GM23338 (cell line): ENCODE results near the gene ATF7IP. TPM values are rescaled to one million over a fixed set of nuclear protein-coding genes. Genes with fewer than 3 reads are reported as not detected.

Experiments
- ATAC-seq: fragments of 200-7000 bp; cut with Tn5 transposase; 3 replicates; pipeline ENCODE4 v1.9.1; 2020
- DNase-seq: peaks from one replicate; pipeline ENCODE4 v3.0.0-alpha.2; 2015; ENCODE audit warnings: low spot score
- H2AFZ ChIP-seq: fragments of 200-600 bp; sonication (generic); 2 replicates; pipeline ENCODE4 v1.8.0; 2016; ENCODE audit warnings: antibody characterized with exemption, mild to moderate bottlenecking, moderate library complexity
- H3F3A ChIP-seq: fragments of 200-600 bp; sonication (generic); replicated peaks from 2 replicates; pipeline ENCODE4 v1.8.0; 2017; ENCODE audit warnings: antibody characterized with exemption, mixed run types, low read depth
- H3K27ac ChIP-seq: fragments of 200-600 bp; sonication (generic); 2 replicates; pipeline ENCODE4 v1.6.1; 2016; ENCODE audit warnings: low read depth
- H3K27me3 ChIP-seq: fragments of 200-600 bp; sonication (generic); 2 replicates; pipeline ENCODE4 v1.8.0; 2016; ENCODE audit warnings: mild to moderate bottlenecking, mixed run types, moderate library complexity; ENCODE audit not compliant: insufficient read depth
- H3K36me3 ChIP-seq: fragments of 200-600 bp; sonication (generic); 2 replicates; pipeline ENCODE4 v1.8.0; 2016; ENCODE audit warnings: mild to moderate bottlenecking; ENCODE audit not compliant: insufficient read depth
- H3K4me1 ChIP-seq: fragments of 200-600 bp; sonication (generic); 2 replicates; pipeline ENCODE4 v1.8.0; 2016; ENCODE audit warnings: mild to moderate bottlenecking, moderate library complexity; ENCODE audit not compliant: insufficient read depth
- H3K4me2 ChIP-seq: fragments of 200-600 bp; sonication (generic); 2 replicates; pipeline ENCODE4 v1.7.1; 2017; ENCODE audit warnings: mixed run types
- H3K4me3 ChIP-seq: fragments of 200-600 bp; sonication (generic); 2 replicates; pipeline ENCODE4 v1.6.1; 2016; ENCODE audit warnings: mixed run types
- H3K79me2 ChIP-seq: fragments of 200-600 bp; sonication (generic); replicated peaks from 2 replicates; pipeline ENCODE4 v1.8.0; 2017; ENCODE audit warnings: mild to moderate bottlenecking; ENCODE audit not compliant: insufficient read depth
- H3K9me2 ChIP-seq: fragments of 200-600 bp; sonication (generic); 2 replicates; pipeline ENCODE4 v1.8.0; 2017; ENCODE audit not compliant: insufficient read depth
- H4K20me1 ChIP-seq: fragments of 200-600 bp; sonication (generic); replicated peaks from 2 replicates; pipeline ENCODE4 v1.8.0; 2017; ENCODE audit warnings: mild to moderate bottlenecking; ENCODE audit not compliant: insufficient read depth
- H3K27ac Mint-ChIP-seq: 2 replicates; pipeline ENCODE4 v1.8.0; 2020; ENCODE audit warnings: inconsistent platforms, mild to moderate bottlenecking, moderate library complexity, mixed read lengths
- H3K27me3 Mint-ChIP-seq: 3 replicates; pipeline ENCODE4 v1.8.0; 2022; ENCODE audit warnings: low read depth, mild to moderate bottlenecking, moderate library complexity, mixed read lengths, inconsistent platforms; ENCODE audit not compliant: insufficient read depth, poor library complexity
- H3K36me3 Mint-ChIP-seq: 3 replicates; pipeline ENCODE4 v1.8.0; 2021; ENCODE audit warnings: low read depth, mild to moderate bottlenecking, inconsistent platforms, moderate library complexity, mixed read lengths
- H3K4me1 Mint-ChIP-seq: 3 replicates; pipeline ENCODE4 v1.8.0; 2020; ENCODE audit warnings: mild to moderate bottlenecking, inconsistent platforms, mixed read lengths
- H3K4me3 Mint-ChIP-seq: 3 replicates; pipeline ENCODE4 v1.8.0; 2021; ENCODE audit warnings: moderate library complexity, mild to moderate bottlenecking, inconsistent platforms, mixed read lengths
- H3K9me3 Mint-ChIP-seq: 3 replicates; pipeline ENCODE4 v1.8.0; 2020; ENCODE audit warnings: moderate library complexity, mild to moderate bottlenecking, inconsistent platforms, mixed read lengths
- CREB1 ChIP-seq: fragments of 250-450 bp; sonication (Bioruptor Pico); IDR thresholded peaks from 2 replicates; pipeline ENCODE4 v1.5.0; 2020; ENCODE audit warnings: low read depth, mild to moderate bottlenecking, moderate library complexity
- ETS1 ChIP-seq: IDR thresholded peaks from 2 replicates; pipeline ENCODE4 v1.6.1; 2016; ENCODE audit warnings: antibody characterized with exemption
- EZH2 ChIP-seq: fragments of 200-600 bp; sonication (generic); IDR thresholded peaks from one replicate; pipeline ENCODE4 v1.8.0; 2017; ENCODE audit warnings: antibody characterized with exemption, mild to moderate bottlenecking, low read depth; ENCODE audit not compliant: unreplicated experiment
- EZH2phosphoT487 ChIP-seq: fragments of 200-600 bp; sonication (generic); IDR thresholded peaks from one replicate; pipeline ENCODE4 v1.8.1; 2018; ENCODE audit warnings: antibody characterized with exemption; ENCODE audit not compliant: unreplicated experiment
- JUNB ChIP-seq: IDR thresholded peaks from one replicate; pipeline ENCODE4 v1.6.1; 2016; ENCODE audit warnings: antibody characterized with exemption; ENCODE audit not compliant: unreplicated experiment
- NANOG ChIP-seq: IDR thresholded peaks from 2 replicates; pipeline ENCODE4 v1.6.1; 2016; ENCODE audit warnings: antibody characterized with exemption, borderline replicate concordance
- POLR2AphosphoS5 ChIP-seq: IDR thresholded peaks from 2 replicates; pipeline ENCODE4 v1.6.1; 2016; ENCODE audit warnings: antibody characterized with exemption, low read depth
- REST ChIP-seq: IDR thresholded peaks from one replicate; pipeline ENCODE4 v1.6.1; 2018; ENCODE audit warnings: antibody characterized with exemption; ENCODE audit not compliant: unreplicated experiment
- STAT1 ChIP-seq: IDR thresholded peaks from one replicate; pipeline ENCODE4 v1.6.1; 2016; ENCODE audit warnings: antibody characterized with exemption; ENCODE audit not compliant: unreplicated experiment
- ZNF114 ChIP-seq: fragments of 250-450 bp; sonication (Bioruptor Pico); IDR thresholded peaks from 2 replicates; pipeline ENCODE4 v1.5.0; 2020; ENCODE audit warnings: mild to moderate bottlenecking, moderate library complexity
- ZNF331 ChIP-seq: fragments of 250-450 bp; sonication (Bioruptor Pico); IDR thresholded peaks from 2 replicates; pipeline ENCODE4 v1.5.0; 2020; ENCODE audit warnings: low read depth, mild to moderate bottlenecking, moderate library complexity
- ZNF462 ChIP-seq: fragments of 250-450 bp; sonication (Bioruptor Pico); IDR thresholded peaks from 2 replicates; pipeline ENCODE4 v1.5.0; 2020; ENCODE audit warnings: mild to moderate bottlenecking, moderate library complexity
- polyA plus RNA-seq: library from polyadenylated mRNA; unstranded; fragments of >200 nt; fragmentation: Nextera tagmentation; extraction: Ambion mirVana; gene quantifications from 2 replicates; pipeline ENCODE4 v1.2.1, GENCODE V29; 2016
- total RNA-seq: library from RNA; depleted of rRNA; stranded (reverse); fragments of >200 nt; shearing (Covaris generic); gene quantifications from 2 replicates; pipeline ENCODE4 v1.2.3, GENCODE V29; 2014
- TF ChIP-seq, protein P1 (sequence below), 2 experiments: fragments of 200-600 bp in 1 of 2; sonication (generic) in 1 of 2; conservative IDR thresholded peaks; 2 replicates each; pipeline versions ENCODE4 v1.5.1 to v1.6.1; 2016 to 2017; ENCODE audit warnings: antibody characterized with exemption in 2 of 2, low read depth in 2 of 2, mild to moderate bottlenecking in 2 of 2, moderate library complexity in 1 of 2

Gene ATF7IP
- total and polyA plus RNA-seq, 2 experiments from 2014 or later, result 76.4 to 118 TPM

- Histone ChIP-seq H3F3A (no peaks in the 10 kb centered on the region), H3K36me3 (no peaks in the 10 kb centered on the region), H2AFZ (no peak overlapping the region), H3K4me3 (no peak overlapping the region), H3K79me2 (no peaks in the 10 kb centered on the region), H3K4me1 (no peaks in the 10 kb centered on the region), H3K9me2 (no peaks in the 10 kb centered on the region), H4K20me1 (no peaks in the 10 kb centered on the region), H3K27ac (no peak overlapping the region), H3K27me3 (no peaks in the 10 kb centered on the region), H3K4me2 (no peak overlapping the region)
- Mint-ChIP-seq H3K9me3 (no peaks in the 10 kb centered on the region), H3K27me3 (no peaks in the 10 kb centered on the region), H3K4me1 (no peaks in the 10 kb centered on the region), H3K27ac (no peak overlapping the region), H3K4me3 (no peak overlapping the region), H3K36me3 (no peaks in the 10 kb centered on the region)
- DNase-seq (no peak), ATAC-seq (no peak)
- TF ChIP-seq POLR2AphosphoS5, result no peak
- TF ChIP-seq NANOG, result no peak
- no peak for TF ChIP-seq REST
- TF ChIP-seq ETS1, result no peak
- TF ChIP-seq JUNB, result no peak
- TF ChIP-seq, protein P1, sequence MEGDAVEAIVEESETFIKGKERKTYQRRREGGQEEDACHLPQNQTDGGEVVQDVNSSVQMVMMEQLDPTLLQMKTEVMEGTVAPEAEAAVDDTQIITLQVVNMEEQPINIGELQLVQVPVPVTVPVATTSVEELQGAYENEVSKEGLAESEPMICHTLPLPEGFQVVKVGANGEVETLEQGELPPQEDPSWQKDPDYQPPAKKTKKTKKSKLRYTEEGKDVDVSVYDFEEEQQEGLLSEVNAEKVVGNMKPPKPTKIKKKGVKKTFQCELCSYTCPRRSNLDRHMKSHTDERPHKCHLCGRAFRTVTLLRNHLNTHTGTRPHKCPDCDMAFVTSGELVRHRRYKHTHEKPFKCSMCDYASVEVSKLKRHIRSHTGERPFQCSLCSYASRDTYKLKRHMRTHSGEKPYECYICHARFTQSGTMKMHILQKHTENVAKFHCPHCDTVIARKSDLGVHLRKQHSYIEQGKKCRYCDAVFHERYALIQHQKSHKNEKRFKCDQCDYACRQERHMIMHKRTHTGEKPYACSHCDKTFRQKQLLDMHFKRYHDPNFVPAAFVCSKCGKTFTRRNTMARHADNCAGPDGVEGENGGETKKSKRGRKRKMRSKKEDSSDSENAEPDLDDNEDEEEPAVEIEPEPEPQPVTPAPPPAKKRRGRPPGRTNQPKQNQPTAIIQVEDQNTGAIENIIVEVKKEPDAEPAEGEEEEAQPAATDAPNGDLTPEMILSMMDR (conservative IDR thresholded peaks at IDR 0.05; ENCODE audit: low read depth in 2 of 2), result no peak
- no peak for TF ChIP-seq CREB1
- no peak for TF ChIP-seq STAT1
- TF ChIP-seq ZNF331, result no peak
- no peak for TF ChIP-seq EZH2
- no peak for TF ChIP-seq ZNF462
- no peak for TF ChIP-seq EZH2phosphoT487
- TF ChIP-seq ZNF114 (CRISPR knock-in tag), result no peak
These were observed 183.1 kb downstream of the ATF7IP start for GRCh38 chr12:14548609-14549008.
